KOPT-K1 (cell line): ENCODE results near the gene CDK19.

Experiments
- H3K27ac ChIP-seq: fragments of 200-600 bp; sonication (generic); 2 replicates; pipeline ENCODE4 v1.5.1; 2016; ENCODE audit warnings: antibody characterized with exemption, mild to moderate bottlenecking, low read depth, low read length; ENCODE audit not compliant: poor library complexity, severe bottlenecking
- H3K36me3 ChIP-seq: fragments of 200-600 bp; sonication (generic); 2 replicates; pipeline ENCODE4 v1.5.1; 2017; ENCODE audit warnings: antibody characterized with exemption, mild to moderate bottlenecking, low read length, moderate library complexity; ENCODE audit not compliant: insufficient read depth
- H3K9me3 ChIP-seq: fragments of 200-600 bp; sonication (generic); 2 replicates; pipeline ENCODE4 v1.5.1; 2017; ENCODE audit warnings: antibody characterized with exemption, low read length, mild to moderate bottlenecking; ENCODE audit not compliant: insufficient read depth, poor library complexity, severe bottlenecking

CDK19 gene

GRCh38 chr6:110567957-110568696 is 247.1 kb downstream of the CDK19 start:
- no peaks in the 10 kb centered on the region for H3K9me3 ChIP-seq
- no peaks in the 10 kb centered on the region for H3K36me3 ChIP-seq
- peak overlapping the region; percentile 54 for H3K27ac ChIP-seq

- H3K27ac ChIP-seq: peak overlapping the region; percentile 10
- peaks cover 8% of the 10 kb centered on the region for H3K9me3 ChIP-seq
- H3K36me3 ChIP-seq: no peaks in the 10 kb centered on the region
Observed at GRCh38 chr6:110566346-110567125, 248.7 kb downstream of the CDK19 start.

GRCh38 chr6:110564703-110565421 is 250.4 kb downstream of the CDK19 start:
- H3K36me3 ChIP-seq: no peaks in the 10 kb centered on the region
- H3K27ac ChIP-seq: no peak overlapping the region
- H3K9me3 ChIP-seq: peaks cover 8% of the 10 kb centered on the region

- no peaks in the 10 kb centered on the region for H3K36me3 ChIP-seq
- H3K9me3 ChIP-seq: peaks cover 8% of the 10 kb centered on the region
- no peak overlapping the region for H3K27ac ChIP-seq
Observed at GRCh38 chr6:110563711-110564110, 251.6 kb downstream of the CDK19 start.

GRCh38 chr6:110562316-110562915 is 252.9 kb downstream of the CDK19 start:
- Histone ChIP-seq H3K9me3 (peaks cover 8% of the 10 kb centered on the region), H3K27ac (peak overlapping the region; percentile 81), H3K36me3 (no peaks in the 10 kb centered on the region)

- Histone ChIP-seq H3K27ac (peak overlapping the region; percentile 81), H3K36me3 (no peaks in the 10 kb centered on the region), H3K9me3 (peaks cover 8% of the 10 kb centered on the region)
Observed at GRCh38 chr6:110561696-110562095, 253.6 kb downstream of the CDK19 start.

- H3K9me3 ChIP-seq: peaks cover 8% of the 10 kb centered on the region
- peak overlapping the region; percentile 81 for H3K27ac ChIP-seq
- no peaks in the 10 kb centered on the region for H3K36me3 ChIP-seq
Observed at GRCh38 chr6:110561008-110561396, 254.3 kb downstream of the CDK19 start.

GRCh38 chr6:110560239-110561007 is 254.8 kb downstream of the CDK19 start:
- H3K27ac ChIP-seq: peak overlapping the region; percentile 81
- H3K9me3 ChIP-seq: peaks cover 8% of the 10 kb centered on the region
- H3K36me3 ChIP-seq: no peaks in the 10 kb centered on the region
